ENCODE measurements around the gene TUBGCP2.

TUBGCP2 gene

GRCh38 chr10:133299738-133300137, 8.9 kb downstream of the TUBGCP2 start:
- DNase-seq, result no peak

GRCh38 chr10:133299224-133299623, 9.4 kb downstream of the TUBGCP2 start:
- DNase-seq, result no peak

GRCh38 chr10:133298466-133298865, 10.2 kb downstream of the TUBGCP2 start:
- no peak for DNase-seq

GRCh38 chr10:133297504-133297903, 11.2 kb downstream of the TUBGCP2 start:
- DNase-seq, result no peak

- no peak for DNase-seq
Measured at GRCh38 chr10:133295426-133296320, 13.0 kb downstream of the TUBGCP2 start.

GRCh38 chr10:133294189-133294588, 14.5 kb downstream of the TUBGCP2 start:
- no peak for DNase-seq

- DNase-seq, result no peak
Measured at GRCh38 chr10:133293810-133294119, 14.9 kb downstream of the TUBGCP2 start.

- DNase-seq, result no peak
Measured at GRCh38 chr10:133292919-133293809, 15.5 kb downstream of the TUBGCP2 start.

GRCh38 chr10:133289761-133290160, 18.9 kb downstream of the TUBGCP2 start:
- DNase-seq, result no peak

GRCh38 chr10:133287832-133288500, 20.7 kb downstream of the TUBGCP2 start:
- no peak for DNase-seq

- no peak for DNase-seq
Measured at GRCh38 chr10:133286366-133286765, 22.3 kb downstream of the TUBGCP2 start.

GRCh38 chr10:133285217-133285616, 23.5 kb downstream of the TUBGCP2 start:
- DNase-seq, result no peak

GRCh38 chr10:133283931-133284330, 24.7 kb downstream of the TUBGCP2 start:
- DNase-seq, result no peak

- DNase-seq, result no peak
Measured at GRCh38 chr10:133282846-133283390, 25.8 kb downstream of the TUBGCP2 start.

- no peak for DNase-seq
Measured at GRCh38 chr10:133281628-133282372, 26.9 kb downstream of the TUBGCP2 start.

- DNase-seq, result no peak
Measured at GRCh38 chr10:133281084-133281483, 27.6 kb downstream of the TUBGCP2 start.

GRCh38 chr10:133280391-133281059, 28.1 kb downstream of the TUBGCP2 start:
- no peak for DNase-seq

GRCh38 chr10:133279326-133280226, 29.1 kb downstream of the TUBGCP2 start:
- DNase-seq, result no peak

GRCh38 chr10:133278577-133279265, 30.0 kb downstream of the TUBGCP2 start:
- no peak for DNase-seq

GRCh38 chr10:133277993-133278576, 30.6 kb downstream of the TUBGCP2 start:
- no peak for DNase-seq

Measured in NCI-H526 treated with DMSO at 0.1 percent for 48 hours (cell line).